NCI-H146 treated with DMSO at 0.1 percent for 48 hours (cell line): ENCODE measurements around the gene SUCO.
"Not testable (repeated sequence)": the region's sequence is repeated elsewhere in the genome, so short reads cannot be mapped to it uniquely, and the experiment has no call there.

Experiments used
- DNase-seq: peaks from one replicate; lab custom pipeline; 2025; ENCODE audit not compliant: unreplicated experiment; lab: John Stamatoyannopoulos, UW

The SUCO gene

GRCh38 chr1:172561252-172561651, 28.3 kb downstream of the SUCO start:
- no peak for DNase-seq

- DNase-seq: no peak
Measured at GRCh38 chr1:172566196-172566997, 33.4 kb downstream of the SUCO start.

DNA sequence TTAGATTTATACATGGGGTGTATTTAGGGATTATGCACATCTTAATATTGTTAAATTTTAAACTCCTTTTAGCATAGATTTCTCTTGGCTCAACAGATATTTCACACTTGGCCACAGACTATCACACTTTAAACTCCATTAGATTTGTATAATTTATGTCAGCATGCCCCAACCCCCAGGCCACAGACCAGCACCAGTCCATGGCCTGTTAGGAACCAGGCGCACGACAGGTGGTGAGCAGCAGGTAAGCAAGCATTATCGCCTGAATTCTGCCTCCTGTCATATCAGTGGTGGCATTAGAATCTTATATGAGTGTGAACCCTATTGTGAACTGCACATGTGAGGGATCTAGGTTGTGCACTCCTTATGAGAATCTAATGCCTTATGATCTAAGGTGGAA, 34.8 kb downstream of the SUCO start:
- DNase-seq: no peak

DNA sequence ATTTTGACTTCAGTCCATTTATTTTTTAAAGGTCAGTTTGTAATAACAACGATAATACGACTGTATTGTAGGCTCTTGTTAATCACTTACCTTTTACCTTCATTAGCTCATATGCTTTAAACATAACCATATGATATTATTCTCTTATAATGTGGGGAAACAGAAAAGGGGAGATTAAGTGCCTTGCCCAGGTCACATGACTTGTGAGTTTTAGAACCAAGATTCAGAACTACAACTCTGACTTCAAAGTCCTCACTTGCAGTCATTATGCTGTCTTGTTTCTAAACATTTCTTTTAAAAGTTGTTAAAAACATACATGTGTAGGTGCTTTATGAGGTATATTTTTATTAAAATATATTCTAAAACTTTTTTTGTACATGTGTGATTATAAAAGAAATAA, 41.1 kb downstream of the SUCO start:
- DNase-seq: no peak

DNA sequence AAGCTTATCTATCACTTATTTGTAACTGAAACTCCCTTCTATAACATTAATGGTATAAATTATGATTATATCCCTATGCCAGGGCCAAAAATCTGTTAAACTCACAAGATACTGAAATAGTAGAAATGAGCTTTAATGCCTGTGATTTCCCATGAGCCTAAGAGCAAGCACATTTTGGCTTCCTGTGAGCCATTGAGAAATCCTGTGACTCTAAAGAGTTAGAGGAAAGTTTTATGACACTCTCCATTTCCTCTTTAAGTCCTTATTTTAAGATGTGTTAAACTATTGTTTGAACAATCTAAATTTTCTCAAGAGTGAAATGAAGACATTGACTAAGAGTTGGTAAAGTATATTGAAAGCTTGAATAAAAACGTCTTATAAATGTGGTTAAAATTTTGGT, 45.6 kb downstream of the SUCO start:
- no peak for DNase-seq

GRCh38 chr1:172581273-172581672, 48.3 kb downstream of the SUCO start:
- no peak for DNase-seq

- no peak for DNase-seq
Measured at GRCh38 chr1:172581779-172582178, 48.8 kb downstream of the SUCO start.

DNA sequence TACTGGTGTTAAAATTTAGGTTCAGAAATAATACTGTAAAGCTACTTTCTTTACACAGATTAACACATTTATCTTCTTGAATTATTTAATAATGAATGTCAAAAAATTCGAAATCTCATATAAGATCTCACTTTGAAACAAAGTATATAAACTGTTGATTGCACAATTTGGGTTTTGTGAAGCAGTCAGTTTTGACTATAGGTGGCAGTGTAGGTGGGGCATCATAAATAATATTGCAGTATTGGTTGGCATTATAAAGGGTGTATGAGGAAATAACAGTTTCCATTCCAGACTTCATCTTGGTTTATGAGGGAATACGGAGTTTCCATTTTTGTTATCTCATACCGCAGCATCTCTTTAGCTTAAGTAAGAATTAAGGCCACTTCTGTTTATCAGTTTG, 49.9 kb downstream of the SUCO start:
- no peak for DNase-seq

DNA sequence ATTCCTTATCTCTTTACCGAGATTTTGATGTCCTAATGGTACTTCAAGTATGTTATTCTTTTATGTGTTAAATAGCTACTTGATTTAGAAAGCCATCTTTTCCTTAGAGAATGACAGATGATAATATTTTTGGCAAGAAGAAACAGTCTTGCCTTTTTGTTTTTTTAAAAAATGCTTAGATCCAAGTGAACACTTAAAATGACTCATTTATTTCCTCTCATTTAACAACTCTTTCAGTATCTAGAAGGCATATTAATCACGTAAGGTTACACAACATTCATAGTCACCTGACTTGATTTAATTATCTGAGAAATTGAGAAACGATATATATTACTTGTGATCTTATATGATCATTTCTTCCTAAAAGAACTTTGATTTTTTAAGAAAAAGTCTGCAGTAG, 52.4 kb downstream of the SUCO start:
- no peak for DNase-seq

GRCh38 chr1:172585861-172586260, 52.9 kb downstream of the SUCO start:
- no peak for DNase-seq

DNA sequence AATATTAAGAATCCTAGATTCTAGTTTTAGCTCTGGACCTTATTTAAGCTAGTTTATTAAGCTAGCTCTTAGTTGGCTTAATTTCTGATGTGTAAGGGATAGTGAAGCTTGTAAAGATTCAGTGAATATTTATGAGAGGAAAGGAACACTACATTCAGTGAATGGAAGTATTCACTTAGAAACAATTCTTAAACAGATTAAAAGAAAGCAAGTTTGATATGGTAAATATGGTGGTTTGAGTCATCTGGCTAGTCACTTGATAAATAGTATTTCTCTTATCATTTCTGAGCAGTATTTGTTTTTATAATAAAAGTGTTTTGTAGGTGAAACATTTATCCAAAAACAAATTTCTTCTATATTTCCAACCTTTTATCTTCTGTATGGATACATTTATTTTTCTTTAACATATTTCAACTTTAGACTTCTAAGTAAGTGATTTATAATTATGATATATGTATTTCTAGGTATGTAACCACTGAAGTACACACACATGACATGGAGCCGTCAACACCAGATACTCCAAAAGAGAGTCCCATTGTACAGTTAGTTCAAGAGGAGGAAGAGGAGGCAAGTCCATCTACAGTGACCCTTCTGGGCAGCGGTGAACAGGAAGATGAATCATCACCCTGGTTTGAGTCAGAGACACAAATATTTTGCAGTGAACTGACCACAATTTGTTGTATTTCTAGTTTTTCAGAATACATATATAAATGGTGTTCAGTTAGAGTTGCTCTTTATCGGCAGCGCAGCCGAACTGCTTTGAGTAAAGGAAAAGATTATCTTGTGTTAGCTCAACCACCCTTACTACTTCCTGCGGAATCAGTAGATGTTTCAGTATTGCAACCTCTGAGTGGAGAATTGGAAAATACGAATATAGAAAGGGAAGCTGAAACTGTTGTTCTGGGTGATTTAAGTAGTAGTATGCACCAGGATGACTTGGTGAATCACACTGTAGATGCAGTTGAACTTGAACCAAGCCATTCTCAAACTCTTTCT, 55.6 kb downstream of the SUCO start:
- DNase-seq: no peak

GRCh38 chr1:172589553-172589952, 56.6 kb downstream of the SUCO start:
- no peak for DNase-seq

- not testable (repeated sequence) for DNase-seq
Measured at GRCh38 chr1:172591429-172591828, 58.5 kb downstream of the SUCO start.

- DNase-seq: not testable (repeated sequence)
Measured at GRCh38 chr1:172595066-172595465, 62.1 kb downstream of the SUCO start.

DNA sequence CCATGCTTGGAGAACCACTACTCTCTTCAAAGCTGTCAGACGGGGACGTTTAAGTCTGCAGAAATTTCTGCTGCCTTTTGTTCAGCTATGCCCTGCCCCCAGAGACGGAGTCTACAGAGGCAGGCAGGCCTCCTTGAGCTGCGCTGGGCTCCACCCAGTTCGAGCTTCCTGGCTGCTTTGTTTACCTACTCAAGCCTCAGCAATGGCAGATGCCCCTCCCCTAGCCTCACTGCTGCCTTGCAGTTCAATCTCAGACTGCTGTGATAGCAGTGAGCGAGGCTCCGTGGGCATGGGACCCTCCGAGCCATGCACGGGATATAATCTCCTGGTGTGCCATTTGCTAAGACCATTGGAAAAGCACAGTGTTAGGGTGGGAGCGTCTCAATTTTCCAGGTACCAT, 63.8 kb downstream of the SUCO start:
- not testable (repeated sequence) for DNase-seq

- DNase-seq: no peak
Measured at GRCh38 chr1:172599912-172600311, 67.0 kb downstream of the SUCO start.

DNA sequence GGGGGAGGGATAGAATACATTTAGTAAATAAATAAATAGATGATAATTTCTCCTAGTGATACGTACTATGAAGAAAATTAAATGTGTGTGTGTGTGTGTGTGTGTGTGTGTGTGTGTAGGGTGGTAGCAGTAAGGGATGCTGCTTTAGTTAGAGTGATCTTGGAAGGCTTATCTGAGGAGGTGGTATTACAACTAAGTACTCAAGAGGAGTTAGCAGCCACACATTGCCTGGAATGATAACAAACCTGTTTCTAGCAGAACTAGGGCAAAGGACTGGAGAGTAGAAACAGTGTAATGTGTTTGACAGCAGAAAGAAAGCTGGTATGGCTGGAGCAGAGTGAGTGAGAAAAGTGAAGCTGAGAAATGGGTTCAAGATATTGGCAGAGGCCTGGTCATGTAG, 67.7 kb downstream of the SUCO start:
- no peak for DNase-seq

DNA sequence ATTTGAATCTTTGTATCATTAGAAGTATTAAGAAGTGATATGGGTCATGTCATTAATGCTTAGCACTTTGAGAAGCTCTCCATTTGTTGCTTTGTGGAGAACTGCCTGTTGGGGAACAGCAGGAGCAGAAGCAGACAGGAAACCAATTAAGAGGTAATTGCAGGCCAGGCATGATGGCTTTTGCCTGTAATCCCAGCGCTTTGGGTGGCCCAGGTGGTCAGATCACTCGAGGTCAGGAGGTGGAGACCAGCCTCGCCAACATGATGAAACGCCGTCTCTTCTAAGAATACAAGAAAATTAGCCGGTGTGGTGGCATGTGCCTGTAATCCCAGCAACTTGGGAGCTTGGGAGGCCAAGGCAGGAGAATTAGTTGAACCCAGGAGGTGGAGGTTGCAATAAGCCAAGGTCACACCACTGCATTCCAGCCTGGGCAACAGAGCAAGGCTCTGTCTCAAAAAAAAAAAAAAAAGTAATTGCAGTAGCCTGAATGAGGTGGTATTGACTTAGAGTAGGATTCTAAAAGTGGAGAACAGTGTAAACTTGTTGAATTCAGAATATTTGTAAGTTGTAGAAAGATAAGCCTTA, 68.2 kb downstream of the SUCO start:
- peak; percentile 80 for DNase-seq

DNA sequence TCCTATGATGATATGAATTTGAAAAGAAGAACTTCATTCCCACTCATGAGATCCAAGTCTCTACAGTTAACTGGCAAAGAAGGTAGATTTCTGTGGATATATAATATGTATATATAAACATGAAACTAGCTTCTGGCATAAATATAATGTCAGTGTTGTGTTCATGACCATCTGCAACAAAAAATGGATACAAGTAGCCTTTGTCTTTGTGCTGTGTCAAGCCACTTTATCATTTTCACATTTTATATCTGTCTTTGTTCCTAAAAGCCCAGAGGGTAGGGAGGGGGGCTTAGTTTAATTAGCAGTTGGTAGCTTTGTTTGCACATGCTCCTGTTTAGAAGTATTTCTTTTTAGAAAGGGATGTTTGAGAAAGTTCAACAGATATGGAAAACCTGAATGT, 69.8 kb downstream of the SUCO start:
- peak; percentile 69 for DNase-seq

DNA sequence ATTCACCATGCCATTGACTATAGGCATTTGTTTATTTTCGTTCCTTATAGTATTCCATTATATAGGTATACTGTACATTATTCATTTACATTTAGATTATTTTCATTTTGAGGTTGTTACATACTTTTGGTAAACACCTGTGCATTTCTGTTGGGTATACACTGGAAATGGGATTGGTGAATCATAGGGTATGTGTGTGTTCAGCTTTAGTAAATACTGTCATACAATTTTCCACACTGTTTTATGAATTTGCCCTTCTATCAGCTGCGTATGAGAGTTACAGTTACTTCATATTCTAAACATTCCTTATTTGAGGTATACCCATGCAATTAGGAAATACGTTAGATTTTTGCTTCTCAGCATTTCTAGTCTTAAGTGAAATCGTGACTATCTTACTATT, 70.9 kb downstream of the SUCO start:
- no peak for DNase-seq

- DNase-seq: no peak
Measured at GRCh38 chr1:172605641-172606040, 72.7 kb downstream of the SUCO start.

DNA sequence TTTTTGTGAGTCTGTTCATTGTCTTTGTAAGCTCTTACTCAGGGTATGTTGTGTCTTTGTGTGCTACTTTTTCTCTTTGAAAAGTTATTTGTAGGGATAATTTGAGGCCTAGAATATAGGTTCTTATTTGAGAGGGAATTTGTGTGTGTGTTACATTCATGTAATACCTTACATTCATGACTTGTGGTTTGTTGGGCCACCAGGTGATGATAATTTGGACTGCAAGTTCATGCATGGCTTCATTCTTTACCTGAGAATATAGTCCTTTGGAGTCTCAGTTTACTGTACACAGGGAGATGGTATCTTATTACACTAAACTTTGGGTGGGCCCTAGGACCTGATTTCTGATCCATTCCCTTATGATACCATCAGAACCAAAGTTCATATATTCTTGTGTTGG, 74.2 kb downstream of the SUCO start:
- no peak for DNase-seq
